GM19467 (cell line): ENCODE data around the gene LRCH3.
A peak's percentile ranks its signal among the peaks of the same experiment; 100 is the strongest.

Experiments used
- ATAC-seq: cut with Tn5 transposase; IDR thresholded peaks from one replicate; pipeline ENCODE4 v1.9.1; 2021; ENCODE audit warnings: mild to moderate bottlenecking, moderate library complexity; ENCODE audit not compliant: unreplicated experiment

Gene LRCH3

GRCh38 chr3:197833930-197834715 lies 43.1 kb downstream of the LRCH3 start:
- ATAC-seq: no peak

DNA sequence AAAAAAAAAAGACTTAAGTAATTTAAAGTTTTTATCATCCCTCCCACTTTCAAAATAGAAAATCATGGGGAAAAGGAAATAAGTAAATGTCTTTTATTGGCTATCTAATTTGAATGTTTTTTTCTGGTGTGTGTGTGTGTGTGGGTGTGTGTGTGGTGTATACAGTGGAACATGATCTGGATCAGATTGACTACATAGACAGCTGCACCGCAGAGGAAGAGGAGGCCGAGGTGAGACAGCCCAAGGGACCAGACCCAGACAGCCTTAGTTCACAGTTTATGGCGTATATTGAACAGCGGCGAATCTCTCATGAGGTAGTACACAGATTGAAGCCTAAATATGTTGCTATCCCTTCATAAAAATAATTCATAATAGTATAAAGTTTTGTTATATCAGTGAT lies 44.5 kb downstream of the LRCH3 start:
- ATAC-seq: no peak

GRCh38 chr3:197836244-197836643 lies 45.2 kb downstream of the LRCH3 start:
- ATAC-seq: no peak

GRCh38 chr3:197837282-197837681 lies 46.2 kb downstream of the LRCH3 start:
- ATAC-seq: no peak

DNA sequence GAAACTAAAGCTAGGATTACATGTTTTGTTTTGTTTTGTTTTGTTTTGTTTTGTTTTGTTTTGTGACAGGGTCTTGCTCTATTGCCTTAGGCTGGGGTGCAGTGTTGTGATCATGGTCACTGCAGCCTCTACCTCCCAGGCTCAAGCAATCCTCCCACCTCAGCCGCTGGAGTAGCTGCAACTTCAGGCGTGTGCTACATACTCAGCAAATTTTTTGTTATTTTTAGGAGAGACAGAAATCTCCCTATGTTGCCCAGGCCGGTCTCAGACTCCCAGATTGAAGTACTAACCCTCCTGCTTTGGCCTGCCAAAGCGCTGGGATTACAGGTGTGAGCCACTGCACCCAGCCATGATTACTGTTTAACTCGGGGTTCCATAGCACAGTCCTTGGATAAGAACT lies 50.7 kb downstream of the LRCH3 start:
- ATAC-seq: no peak

DNA sequence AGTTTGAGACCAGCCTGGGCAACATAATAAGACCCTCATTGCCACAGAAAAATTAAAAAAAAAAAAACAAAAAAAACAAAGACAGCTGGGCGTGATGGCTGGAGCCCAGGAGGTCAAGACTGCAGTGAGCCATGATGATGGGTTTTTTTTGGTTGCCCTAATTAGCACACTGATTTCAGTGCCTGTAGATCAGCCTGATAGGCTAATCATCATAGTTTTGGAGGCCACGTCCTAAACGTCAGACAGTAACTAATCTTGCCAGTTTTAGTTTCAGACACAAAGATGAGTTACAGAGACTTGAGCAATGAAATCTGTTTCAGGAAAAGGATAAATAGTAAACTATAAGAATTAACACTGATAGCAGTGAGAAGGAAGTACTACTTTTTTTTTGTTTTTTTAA lies 55.4 kb downstream of the LRCH3 start:
- ATAC-seq: no peak

DNA sequence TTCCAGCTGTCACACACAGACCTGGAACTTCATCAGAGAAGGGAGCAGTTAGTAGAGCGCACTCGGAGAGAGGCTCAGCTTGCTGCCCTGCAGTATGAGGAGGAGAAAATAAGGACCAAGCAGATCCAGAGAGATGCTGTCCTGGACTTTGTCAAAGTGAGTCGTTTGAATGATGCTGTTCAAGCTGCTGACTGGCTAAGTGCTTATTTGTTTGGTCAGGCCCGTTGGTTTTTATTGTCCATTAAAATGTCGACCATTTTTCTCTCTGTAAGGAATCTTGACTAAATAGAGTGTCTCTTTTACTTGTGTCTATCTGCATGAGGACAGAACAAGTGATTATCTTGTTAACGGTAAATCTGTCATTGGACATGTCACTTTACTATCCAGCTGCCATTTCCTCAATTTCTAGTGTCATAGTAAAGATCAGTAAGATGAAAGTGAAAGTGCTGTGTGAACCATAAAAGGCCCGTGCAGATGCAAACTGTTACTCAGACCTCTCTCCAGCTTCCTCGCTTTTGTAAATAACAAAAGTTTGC lies 56.9 kb downstream of the LRCH3 start:
- peak; percentile 78 for ATAC-seq

- ATAC-seq: no peak
These were observed 63.7 kb downstream of the LRCH3 start for GRCh38 chr3:197854596-197855343.

DNA sequence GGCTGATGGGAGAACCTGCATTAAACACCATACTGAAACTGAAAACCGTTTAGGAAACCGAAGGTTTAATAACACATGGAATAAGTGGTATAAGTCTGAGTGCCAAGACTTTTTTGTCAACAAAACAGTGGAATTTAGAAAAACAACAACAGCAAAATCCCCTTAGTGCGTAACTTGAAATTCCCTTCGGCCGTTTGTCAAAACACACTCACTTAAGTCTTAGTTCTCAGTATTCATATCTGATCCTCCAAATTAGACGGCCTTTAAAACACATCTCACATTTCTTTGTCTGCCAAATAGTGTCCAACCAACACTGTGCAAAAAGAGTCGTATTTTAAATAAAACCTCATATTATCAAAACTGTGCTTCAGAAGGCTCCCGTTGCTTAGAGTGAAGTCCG lies 64.5 kb downstream of the LRCH3 start:
- ATAC-seq: no peak

DNA sequence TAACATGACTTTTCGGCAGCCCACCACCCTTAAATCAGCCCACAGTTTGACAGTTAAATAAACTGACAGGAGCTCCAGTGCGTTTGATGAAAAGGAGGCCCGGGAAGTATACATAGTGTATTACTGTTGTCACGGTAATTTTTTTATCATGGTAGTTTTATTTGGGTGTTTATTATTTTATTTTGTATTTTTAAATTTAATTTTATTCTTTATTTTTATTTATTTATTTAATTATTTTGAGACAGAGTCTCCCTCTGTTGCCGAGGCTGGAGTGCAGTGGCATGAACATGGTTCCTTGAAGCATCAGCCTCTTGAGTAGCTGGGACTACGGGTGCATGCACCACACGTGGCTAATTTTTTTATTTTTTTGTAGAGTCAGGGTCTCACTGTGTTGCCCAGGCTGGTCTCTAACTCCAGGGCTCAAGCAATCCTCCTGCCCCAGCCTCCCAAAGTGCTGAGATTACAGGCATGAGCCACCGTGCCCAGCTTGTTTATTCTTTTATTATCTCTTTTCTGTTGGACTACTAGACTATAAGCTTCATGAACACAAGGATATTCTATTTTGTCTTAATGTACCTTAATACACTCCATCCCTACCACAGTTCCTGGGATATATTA lies 65.3 kb downstream of the LRCH3 start:
- no peak for ATAC-seq

GRCh38 chr3:197858133-197858532 lies 67.1 kb downstream of the LRCH3 start:
- no peak for ATAC-seq

- no peak for ATAC-seq
These were observed 67.5 kb downstream of the LRCH3 start for GRCh38 chr3:197858598-197858997.

DNA sequence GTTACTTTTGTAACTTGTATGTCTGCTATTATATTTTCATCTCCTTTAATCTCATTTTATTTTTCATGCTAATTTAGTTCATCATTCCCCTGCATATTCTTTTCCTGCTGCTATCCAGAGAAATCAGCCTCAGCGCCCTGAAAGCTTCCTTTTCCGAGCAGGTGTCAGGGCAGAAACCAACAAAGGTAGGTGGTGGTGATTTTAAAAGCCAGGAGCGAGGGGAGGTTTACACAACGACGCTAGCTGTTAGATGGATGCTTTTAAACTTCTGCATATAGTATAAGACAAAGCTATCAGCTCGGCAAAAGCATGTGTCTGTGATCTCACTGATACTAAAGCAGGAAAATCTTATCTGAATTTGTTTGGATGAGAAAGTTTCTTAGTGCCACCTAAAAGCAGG lies 75.0 kb downstream of the LRCH3 start:
- no peak for ATAC-seq

DNA sequence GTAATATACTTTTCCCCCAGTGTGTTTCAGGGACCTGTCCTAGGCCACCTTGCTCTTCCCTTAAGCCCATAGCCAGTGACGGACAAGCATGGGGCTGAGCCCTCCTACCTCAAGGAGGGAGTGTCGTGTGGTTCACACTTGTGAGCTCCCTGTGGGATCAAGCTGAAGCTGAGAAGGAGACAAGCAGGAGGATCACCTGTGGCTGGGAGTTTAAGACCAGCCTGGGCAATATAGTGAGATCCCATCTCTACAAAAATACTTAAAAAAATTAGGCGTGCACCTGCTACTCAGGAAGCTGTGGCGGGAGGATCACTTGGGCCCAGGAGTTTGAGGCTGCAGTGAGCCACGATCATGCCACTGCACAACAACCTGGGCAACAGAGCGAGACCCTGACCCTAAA lies 82.3 kb downstream of the LRCH3 start:
- ATAC-seq: no peak

- no peak for ATAC-seq
These were observed 83.0 kb downstream of the LRCH3 start for GRCh38 chr3:197874064-197874463.

- no peak for ATAC-seq
These were observed 83.6 kb downstream of the LRCH3 start for GRCh38 chr3:197874653-197875052.

GRCh38 chr3:197877902-197878301 lies 86.8 kb downstream of the LRCH3 start:
- no peak for ATAC-seq

GRCh38 chr3:197878427-197878826 lies 87.4 kb downstream of the LRCH3 start:
- ATAC-seq: no peak

- no peak for ATAC-seq
These were observed 89.6 kb downstream of the LRCH3 start for GRCh38 chr3:197880491-197881269.

DNA sequence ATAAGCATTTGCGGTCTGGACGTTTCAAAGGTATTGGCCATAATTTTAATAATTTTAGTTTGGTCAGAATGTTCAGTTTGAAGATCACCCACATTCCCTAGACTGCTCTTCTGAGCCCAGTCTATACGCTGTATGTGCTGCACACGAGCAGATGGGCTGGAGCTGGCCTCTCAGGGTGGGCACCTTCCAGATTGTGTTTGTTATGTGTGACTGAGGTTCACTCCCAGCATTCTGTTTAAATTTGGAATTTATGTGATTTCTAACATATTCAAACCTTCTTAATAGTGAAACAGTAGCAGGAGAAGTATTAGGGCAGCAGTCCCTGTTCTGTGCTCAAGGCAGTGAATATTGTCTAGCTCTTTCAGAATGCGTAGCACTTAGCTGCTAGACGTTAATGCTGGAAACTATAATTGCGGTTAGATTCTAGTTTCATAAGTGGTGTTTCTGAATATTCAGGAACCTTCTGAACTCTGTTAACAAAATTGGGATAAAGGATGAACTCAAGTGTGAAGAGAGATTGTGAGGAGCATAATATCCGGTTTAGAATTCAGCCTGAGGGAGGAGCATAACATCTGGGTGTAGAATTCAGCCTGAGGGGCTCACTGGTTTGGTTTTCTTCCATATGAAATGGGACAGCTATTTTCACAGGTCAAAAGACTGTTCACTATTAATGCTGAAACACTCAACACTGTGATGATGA lies 90.4 kb downstream of the LRCH3 start:
- no peak for ATAC-seq
